MCF 10A (cell line): ENCODE data around the gene CRYBG1. TPM values are rescaled to one million over a fixed set of nuclear protein-coding genes. Genes with fewer than 3 reads are reported as not detected.
A peak's percentile ranks its signal among the peaks of the same experiment; 100 is the strongest.

Experiments used
- BruUV-seq: library from RNA; stranded (reverse); fragments of 400-500 nt; replicated peaks from 2 replicates; lab custom pipeline; 2021; lab: Mats Ljungman, UMichigan
- CTCF ChIA-PET: fragments of 300-600 bp; sonication (Branson Sonifier 250); formaldehyde crosslinking; extraction: SDS; loops from one replicate; lab custom pipeline; 2021; ENCODE audit warnings: antibody characterized with exemption, inconsistent platforms; lab: Yijun Ruan, JAX
- POLR2A ChIA-PET: fragments of 300-600, 350-650 bp; sonication (Branson Sonifier 250); formaldehyde crosslinking; extraction: SDS; loops from one replicate; lab custom pipeline; 2020; ENCODE audit warnings: antibody characterized with exemption, inconsistent platforms; lab: Yijun Ruan, JAX
- DNase-seq: peaks from one replicate; pipeline ENCODE4 v3.0.0-alpha.2; 2018; ENCODE audit not compliant: unreplicated experiment
- H3K27ac Mint-ChIP-seq: one replicate; pipeline ENCODE4 v1.8.0; 2022; ENCODE audit warnings: mild to moderate bottlenecking, low read depth, mixed read lengths; ENCODE audit not compliant: unreplicated experiment
- H3K27me3 Mint-ChIP-seq: one replicate; pipeline ENCODE4 v1.8.0; 2022; ENCODE audit warnings: mixed read lengths; ENCODE audit not compliant: insufficient read depth, unreplicated experiment
- H3K36me3 Mint-ChIP-seq: one replicate; pipeline ENCODE4 v1.8.0; 2022; ENCODE audit warnings: mild to moderate bottlenecking, moderate library complexity, mixed read lengths; ENCODE audit not compliant: insufficient read depth, unreplicated experiment
- H3K4me1 Mint-ChIP-seq: one replicate; pipeline ENCODE4 v1.8.0; 2022; ENCODE audit warnings: mixed read lengths; ENCODE audit not compliant: insufficient read depth, unreplicated experiment
- H3K4me3 Mint-ChIP-seq: one replicate; pipeline ENCODE4 v1.8.0; 2022; ENCODE audit warnings: mild to moderate bottlenecking, moderate library complexity, mixed read lengths; ENCODE audit not compliant: unreplicated experiment
- H3K9me3 Mint-ChIP-seq: one replicate; pipeline ENCODE4 v1.8.0; 2022; ENCODE audit warnings: mixed read lengths; ENCODE audit not compliant: unreplicated experiment
- CTCF ChIP-seq: fragments of 200-600 bp; IDR thresholded peaks from one replicate; pipeline ENCODE4 v1.8.0; 2022; ENCODE audit warnings: antibody characterized with exemption, mild to moderate bottlenecking; ENCODE audit not compliant: unreplicated experiment
- intact Hi-C: fragments of 100-400 bp; cut with micrococcal nuclease; formaldehyde crosslinking; loops from 2 replicates; pipeline ENCODE4 v1.14.1; 2022
- total RNA-seq: library from RNA; stranded (reverse); gene quantifications from 2 replicates; pipeline ENCODE4 v1.2.3, GENCODE V29; 2022

The CRYBG1 gene
- total RNA-seq, 1 experiment from 2014 or later, result 45.3 TPM

- DNase-seq, result peak; percentile 30
Measured at GRCh38 chr6:106381223-106381622, 20.7 kb downstream of the CRYBG1 start.

GRCh38 chr6:106381881-106382280 lies 21.4 kb downstream of the CRYBG1 start:
- intact Hi-C loops, result no loop called here
- no peaks in the 10 kb centered on the region for H3K9me3 Mint-ChIP-seq
- no peak for TF ChIP-seq CTCF
- no peak overlapping the region for H3K4me3 Mint-ChIP-seq
- BruUV-seq, result no TSS peak
- DNase-seq, result peak; percentile 84
- H3K27me3 Mint-ChIP-seq, result no peaks in the 10 kb centered on the region
- H3K27ac Mint-ChIP-seq, result peak overlapping the region; percentile 63
- ChIA-PET CTCF (interaction anchor here (0.6 to 2.6 kb wide), 9 partner anchors 11 to 184 kb away, joined by 3 to 10 read pairs (median 3); partner anchors contain the start of gene CRYBG1), POLR2A (interaction anchor here (0.9 to 1.3 kb wide), 3 partner anchors 13 to 21 kb away, joined by 3 to 5 read pairs (median 4); partner anchors contain the start of gene CRYBG1)
- H3K36me3 Mint-ChIP-seq, result no peaks in the 10 kb centered on the region
- peaks cover 32% of the 10 kb centered on the region for H3K4me1 Mint-ChIP-seq

More at GRCh38 chr6:106381223-106381622, 20.7 kb downstream of the CRYBG1 start:
- intact Hi-C loops, result no loop called here
- no peaks in the 10 kb centered on the region for H3K27me3 Mint-ChIP-seq
- ChIA-PET POLR2A (interaction anchor here (0.9 to 1.3 kb wide), 3 partner anchors 12 to 20 kb away, joined by 3 to 5 read pairs (median 4); partner anchors contain the start of gene CRYBG1), CTCF (interaction anchor here (0.6 to 2.6 kb wide), 9 partner anchors 10 to 185 kb away, joined by 3 to 10 read pairs (median 3); partner anchors contain the start of gene CRYBG1)
- peaks cover 39% of the 10 kb centered on the region for H3K4me1 Mint-ChIP-seq
- no peaks in the 10 kb centered on the region for H3K9me3 Mint-ChIP-seq
- no peak for TF ChIP-seq CTCF
- no peaks in the 10 kb centered on the region for H3K36me3 Mint-ChIP-seq
- H3K4me3 Mint-ChIP-seq, result no peak overlapping the region
- H3K27ac Mint-ChIP-seq, result peak overlapping the region; percentile 63
- no TSS peak for BruUV-seq

- no TSS peak for BruUV-seq
- H3K9me3 Mint-ChIP-seq, result no peaks in the 10 kb centered on the region
- H3K4me3 Mint-ChIP-seq, result no peak overlapping the region
- ChIA-PET CTCF (interaction anchor here (0.6 kb wide), 1 partner anchor 118 kb away, joined by 3 read pairs; no protein-coding TSS in a partner anchor), POLR2A (interaction anchor here (1.0 kb wide), 1 partner anchor 358 kb away, joined by 3 read pairs; no protein-coding TSS in a partner anchor)
- no peak for DNase-seq
- intact Hi-C loops, result no loop called here
- no peaks in the 10 kb centered on the region for H3K27me3 Mint-ChIP-seq
- no peak for TF ChIP-seq CTCF
- H3K27ac Mint-ChIP-seq, result no peak overlapping the region
- peaks cover 27% of the 10 kb centered on the region for H3K4me1 Mint-ChIP-seq
- no peaks in the 10 kb centered on the region for H3K36me3 Mint-ChIP-seq
Measured at GRCh38 chr6:106383573-106383972, 23.1 kb downstream of the CRYBG1 start.

GRCh38 chr6:106385530-106385929 lies 25.0 kb downstream of the CRYBG1 start:
- Mint-ChIP-seq H3K9me3 (no peaks in the 10 kb centered on the region), H3K4me1 (peaks cover 25% of the 10 kb centered on the region), H3K27me3 (no peaks in the 10 kb centered on the region), H3K27ac (no peak overlapping the region), H3K4me3 (no peak overlapping the region), H3K36me3 (no peaks in the 10 kb centered on the region)
- no peak for DNase-seq
- no peak for TF ChIP-seq CTCF
- intact Hi-C loops, result no loop called here
- BruUV-seq, result no TSS peak
- POLR2A ChIA-PET, result interaction anchor here (1.1 kb wide), 1 partner anchor 10 kb away, joined by 3 read pairs; no protein-coding TSS in a partner anchor
- CTCF ChIA-PET, result no interaction called here
